GM12891 (cell line): ENCODE measurements around the gene LNPEP.

ENCODE experiments used
- PAX5 ChIP-seq: IDR thresholded peaks from 2 replicates; pipeline ENCODE4 v1.6.1; 2011; ENCODE audit warnings: low read length, moderate library complexity, mild to moderate bottlenecking; ENCODE audit not compliant: insufficient read depth, severe bottlenecking
- POLR2A ChIP-seq: IDR thresholded peaks from 2 replicates; pipeline ENCODE4 v1.6.1; 2011; ENCODE audit warnings: low read depth, low read length, control low read depth
- POLR2AphosphoS5 ChIP-seq: IDR thresholded peaks from 2 replicates; pipeline ENCODE4 v1.6.1; 2011; ENCODE audit warnings: low read depth, low read length, control low read depth
- POU2F2 ChIP-seq: IDR thresholded peaks from 2 replicates; pipeline ENCODE4 v1.6.1; 2011; ENCODE audit warnings: low read depth, mild to moderate bottlenecking, control low read depth, low read length, moderate library complexity
- SPI1 ChIP-seq: IDR thresholded peaks from 2 replicates; pipeline ENCODE4 v1.6.1; 2011; ENCODE audit warnings: low read depth, low read length, control low read depth
- TAF1 ChIP-seq: IDR thresholded peaks from 2 replicates; pipeline ENCODE4 v1.6.1; 2011; ENCODE audit warnings: low read depth, low read length, control low read depth

DNA sequence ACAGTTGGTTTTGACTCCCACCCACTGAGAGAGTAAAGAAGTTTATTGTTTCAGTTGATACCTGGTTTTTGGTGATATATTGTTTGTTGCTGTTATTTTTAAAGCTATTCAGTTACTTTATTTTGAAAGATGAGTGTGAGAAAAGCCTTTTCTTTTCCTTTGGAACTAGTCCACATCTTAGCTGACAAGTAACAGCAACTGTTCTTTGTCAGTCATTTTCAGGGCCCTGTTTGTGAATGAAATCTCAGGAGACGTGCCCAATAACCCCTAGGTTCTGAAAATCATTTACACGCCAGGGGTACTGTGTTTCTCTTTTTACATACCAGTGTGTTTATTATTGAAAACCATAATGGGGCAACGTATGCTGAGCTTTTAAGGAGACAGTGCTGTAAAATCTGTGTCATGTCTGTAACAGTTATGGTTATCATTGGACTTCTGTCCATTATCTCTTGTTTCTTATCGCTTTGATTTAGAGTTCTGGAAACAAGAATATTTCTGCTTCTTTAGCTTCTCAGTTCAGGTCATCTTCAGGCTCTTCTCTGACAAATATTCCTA is 131.5 kb downstream of the LNPEP start:
- TF ChIP-seq POLR2AphosphoS5, result no peak
- TF ChIP-seq POLR2A, result no peak
- no peak for TF ChIP-seq TAF1
- TF ChIP-seq POU2F2, result no peak
- no peak for TF ChIP-seq SPI1
- TF ChIP-seq PAX5, result no peak
